Mesenteric fat pad (tissue), 1 donor: ENCODE measurements around the gene ZNF474. TPM values are rescaled to one million over a fixed set of nuclear protein-coding genes. Genes with fewer than 3 reads are reported as not detected.

Experiments used
- DNase-seq: peaks from one replicate; pipeline ENCODE4 v3.0.0-alpha.2; 2020; ENCODE audit warnings: low spot score
- total RNA-seq: library from RNA; stranded (reverse); fragmentation: NEBNext Ultra II Directional; extraction: Animal tissue kit (Norgen Biotek cat#: 25700); gene quantifications from one replicate; pipeline ENCODE4 v1.2.1, GENCODE V29; 2021
- donor health status: DM: yes; HTN: yes; CAD: no.

The ZNF474 gene
- total RNA-seq, 1 donor from 2014 or later: 0.26 TPM

GRCh38 chr5:122153230-122153629, 23.9 kb downstream of the ZNF474 start:
- no peak for DNase-seq

GRCh38 chr5:122153774-122154173, 24.4 kb downstream of the ZNF474 start:
- no peak for DNase-seq

- DNase-seq: no peak
Observed at GRCh38 chr5:122154491-122154890, 25.1 kb downstream of the ZNF474 start.

DNA sequence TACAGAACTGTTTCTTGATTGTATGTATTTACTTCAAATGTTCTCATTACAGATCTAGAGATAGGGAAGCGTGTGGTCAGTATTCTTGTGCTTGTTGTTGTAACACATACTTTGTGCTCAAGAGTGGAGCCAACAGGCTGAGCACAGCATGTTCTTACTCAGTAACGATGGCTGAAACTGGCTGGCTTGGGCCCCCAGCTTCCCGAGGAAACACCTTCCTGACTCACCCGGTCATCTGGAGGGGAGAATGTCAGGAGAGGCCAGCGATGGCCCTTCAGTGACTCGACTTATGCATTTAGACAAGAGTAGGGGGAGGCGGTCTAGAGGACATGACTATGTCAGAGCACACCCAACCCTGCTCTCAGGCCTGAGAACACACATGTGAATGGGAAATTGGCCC, 25.6 kb downstream of the ZNF474 start:
- DNase-seq: no peak

GRCh38 chr5:122155546-122155945, 26.2 kb downstream of the ZNF474 start:
- no peak for DNase-seq

GRCh38 chr5:122156724-122157325, 27.5 kb downstream of the ZNF474 start:
- DNase-seq: no peak

- DNase-seq: no peak
Observed at GRCh38 chr5:122162100-122162638, 32.8 kb downstream of the ZNF474 start.

GRCh38 chr5:122163121-122164069, 34.0 kb downstream of the ZNF474 start:
- no peak for DNase-seq

DNA sequence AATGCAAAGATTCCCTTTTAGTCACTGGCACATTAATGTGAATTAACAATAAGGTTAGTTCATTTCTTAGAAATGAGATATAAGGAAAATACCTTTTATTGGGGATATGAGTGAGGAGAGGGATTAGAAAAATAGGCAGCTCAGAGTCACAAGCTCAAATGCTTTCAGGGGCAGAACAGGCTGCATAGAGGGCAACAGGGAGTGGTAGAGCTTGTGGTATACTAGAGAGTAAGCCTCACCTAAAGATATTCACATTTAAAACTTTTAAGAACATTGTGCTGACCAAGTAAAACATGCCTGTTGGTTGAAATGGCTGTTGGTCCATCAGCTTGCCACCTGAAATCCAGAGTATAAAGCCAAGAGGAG, 34.7 kb downstream of the ZNF474 start:
- no peak for DNase-seq

GRCh38 chr5:122164831-122165558, 35.6 kb downstream of the ZNF474 start:
- no peak for DNase-seq

DNA sequence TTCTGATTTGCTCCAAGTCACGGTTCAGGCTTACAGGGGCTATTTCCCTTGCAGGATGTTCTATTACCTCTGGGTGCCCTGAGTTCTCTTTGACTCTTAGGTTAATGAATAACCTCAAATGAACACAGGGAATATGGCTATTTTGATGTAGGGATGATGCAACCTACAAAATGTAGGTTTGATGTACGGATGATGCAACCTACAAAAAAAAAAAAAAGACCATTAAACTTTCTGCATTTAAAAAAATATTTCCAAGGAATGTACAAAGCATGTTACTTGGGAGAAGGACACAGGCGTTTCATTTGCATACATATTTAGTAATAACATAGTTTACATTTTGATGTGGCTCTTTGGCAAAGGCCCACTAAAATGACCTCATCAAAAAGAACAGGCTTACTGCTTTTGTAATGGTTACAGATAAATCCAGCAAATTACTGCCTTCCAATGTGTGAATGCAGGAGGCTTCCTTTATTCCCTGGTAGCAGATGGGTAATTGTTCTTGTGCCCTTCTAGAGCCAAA, 36.3 kb downstream of the ZNF474 start:
- DNase-seq: no peak

DNA sequence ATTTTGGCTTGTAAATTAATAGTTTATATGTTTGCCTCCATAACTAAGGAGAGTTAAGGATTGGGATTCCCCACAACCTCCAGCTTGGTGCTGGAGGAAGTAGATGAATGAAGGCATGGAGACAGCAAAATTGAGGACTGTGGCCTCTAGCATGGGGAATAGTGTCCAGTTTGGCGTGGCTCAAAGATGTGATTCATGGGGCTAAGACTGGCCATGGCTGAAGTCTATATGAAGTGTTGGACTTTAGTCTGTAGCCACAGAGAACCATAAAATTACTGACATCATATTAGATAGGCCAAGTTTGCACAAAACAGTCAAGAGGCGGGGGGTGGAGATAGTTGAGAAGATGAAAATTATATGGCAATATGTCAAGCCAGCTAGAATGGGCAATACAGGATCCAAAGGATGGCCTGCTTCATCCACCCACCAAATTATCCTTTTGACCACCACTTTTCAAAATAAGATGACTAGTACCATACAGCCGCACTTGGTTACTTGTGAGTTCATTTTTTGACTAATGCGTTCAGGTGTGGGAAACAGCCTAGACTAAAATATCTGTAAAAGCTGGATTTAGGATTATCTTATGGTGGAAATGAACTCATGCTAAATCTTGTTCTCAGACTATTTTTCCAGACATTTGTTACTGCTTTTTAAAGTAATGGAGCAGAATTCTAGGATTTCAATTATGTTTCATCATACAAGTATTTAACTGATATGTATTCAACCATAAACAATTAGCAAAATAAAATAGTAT, 40.2 kb downstream of the ZNF474 start:
- DNase-seq: no peak

DNA sequence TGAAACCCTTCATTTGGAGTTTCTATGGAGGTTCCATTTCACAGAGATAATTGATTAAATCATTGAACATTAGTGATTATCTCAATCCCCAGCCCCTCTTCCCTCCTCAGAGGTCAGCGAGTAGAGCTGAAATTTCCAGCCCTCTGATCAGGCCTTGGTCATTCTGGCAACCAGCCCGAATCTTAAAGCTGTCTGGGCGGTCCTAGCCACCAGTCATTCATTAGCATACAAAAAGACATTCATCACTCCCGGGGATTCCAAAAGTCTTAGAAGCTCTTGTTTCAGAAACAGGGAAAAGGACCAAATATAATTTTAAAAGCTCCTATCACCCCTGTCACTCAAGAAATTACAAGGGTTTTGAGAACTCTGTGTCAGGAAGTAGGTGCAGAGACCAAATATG, 41.3 kb downstream of the ZNF474 start:
- no peak for DNase-seq

DNA sequence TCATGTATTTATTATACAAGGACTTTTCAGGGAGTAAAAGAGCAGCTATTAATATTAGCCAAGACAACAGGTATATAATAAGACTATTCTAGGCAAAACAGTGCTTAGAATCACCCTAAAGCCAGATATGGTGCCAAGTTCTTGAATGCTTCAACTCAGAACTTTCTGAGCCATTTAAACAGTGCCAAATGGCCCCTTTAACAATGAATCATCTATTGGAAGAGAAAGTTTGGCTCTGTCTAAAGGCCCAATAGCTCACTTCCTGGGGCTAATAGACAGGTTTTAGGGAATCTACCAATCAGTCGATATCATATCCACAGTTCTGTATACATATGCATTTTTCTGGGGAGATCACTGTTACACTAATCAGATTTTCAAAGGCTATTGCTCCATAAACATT, 42.9 kb downstream of the ZNF474 start:
- no peak for DNase-seq

DNA sequence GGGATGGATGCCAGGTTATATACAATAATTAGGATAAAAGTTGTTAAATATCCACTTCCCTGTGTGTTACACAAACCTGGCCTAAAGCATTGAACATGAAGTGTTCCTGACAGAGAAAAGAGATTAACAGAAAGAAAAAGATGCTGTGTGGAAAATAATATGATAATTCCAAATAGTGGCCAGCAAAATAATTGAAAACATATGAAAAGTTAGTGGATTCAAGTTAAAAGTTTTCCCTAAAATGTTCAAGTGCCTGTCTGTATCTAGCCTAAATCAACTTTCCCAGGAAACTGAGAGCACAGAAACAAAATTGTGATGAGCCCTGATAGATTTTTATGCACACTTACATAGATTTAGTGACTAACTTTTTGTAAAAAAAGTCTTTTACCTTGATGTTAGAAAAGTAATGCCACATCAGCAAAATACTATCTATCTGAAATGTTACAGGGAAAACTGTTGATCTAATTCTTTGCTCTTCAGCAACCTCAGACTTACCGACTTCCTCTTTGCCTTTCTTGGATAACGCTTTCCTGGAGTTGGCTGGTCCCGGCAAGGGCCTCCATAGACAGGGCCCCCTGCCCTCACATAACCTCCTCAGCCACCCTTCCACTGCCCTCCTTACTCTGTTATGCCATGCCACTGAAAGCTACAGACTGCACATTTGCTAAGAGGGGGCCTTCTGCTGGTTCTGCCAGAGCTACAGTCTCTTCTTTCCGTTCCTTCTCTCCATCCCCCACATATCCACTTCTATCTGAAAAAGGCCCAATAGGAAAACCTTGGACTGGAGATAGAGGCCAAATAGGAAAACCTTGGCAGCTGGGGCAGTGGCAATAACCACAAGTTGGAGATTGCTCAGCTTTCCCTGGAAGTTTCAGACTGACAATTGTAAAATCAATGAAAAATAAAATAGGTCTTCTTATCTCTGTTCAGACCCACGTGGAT, 44.4 kb downstream of the ZNF474 start:
- DNase-seq: no peak

- no peak for DNase-seq
Observed at GRCh38 chr5:122175091-122175490, 45.7 kb downstream of the ZNF474 start.

- no peak for DNase-seq
Observed at GRCh38 chr5:122175852-122176251, 46.5 kb downstream of the ZNF474 start.

- DNase-seq: no peak
Observed at GRCh38 chr5:122177161-122177560, 47.8 kb downstream of the ZNF474 start.

GRCh38 chr5:122179701-122180100, 50.4 kb downstream of the ZNF474 start:
- no peak for DNase-seq
